KMS-11 (cell line): ENCODE measurements around the gene BPIFB6.

ENCODE experiments used
- H2AFZ ChIP-seq: fragments of 200-600 bp; sonication (generic); 2 replicates; pipeline ENCODE4 v1.6.1; 2016; ENCODE audit warnings: antibody characterized with exemption, mixed run types, low read depth
- H3K27ac ChIP-seq: fragments of 200-600 bp; sonication (generic); 2 replicates; pipeline ENCODE4 v1.6.1; 2016; ENCODE audit warnings: mild to moderate bottlenecking, mixed run types
- H3K27me3 ChIP-seq: fragments of 200-600 bp; sonication (generic); 2 replicates; pipeline ENCODE4 v1.6.1; 2017; ENCODE audit warnings: mild to moderate bottlenecking, low read depth, mixed run types, moderate library complexity; ENCODE audit not compliant: insufficient read depth
- H3K36me3 ChIP-seq: fragments of 200-600 bp; sonication (generic); 2 replicates; pipeline ENCODE4 v1.6.1; 2017; ENCODE audit warnings: mild to moderate bottlenecking, mixed run types; ENCODE audit not compliant: insufficient read depth
- H3K4me1 ChIP-seq: fragments of 200-600 bp; sonication (generic); 2 replicates; pipeline ENCODE4 v1.6.1; 2016; ENCODE audit warnings: mild to moderate bottlenecking, low read depth, mixed run types; ENCODE audit not compliant: poor library complexity, severe bottlenecking
- H3K4me2 ChIP-seq: fragments of 200-600 bp; sonication (generic); 2 replicates; pipeline ENCODE4 v1.7.0; 2016; ENCODE audit warnings: mild to moderate bottlenecking, mixed run types
- H3K4me3 ChIP-seq: fragments of 200-600 bp; sonication (generic); IDR thresholded peaks from 2 replicates; pipeline ENCODE4 v1.6.1; 2017; ENCODE audit warnings: low read depth, low read length, mixed read lengths; ENCODE audit not compliant: insufficient read depth
- H3K79me2 ChIP-seq: fragments of 200-600 bp; sonication (generic); 2 replicates; pipeline ENCODE4 v1.6.1; 2016; ENCODE audit warnings: low read depth, mixed run types; ENCODE audit not compliant: insufficient read depth
- H3K9ac ChIP-seq: fragments of 200-600 bp; sonication (generic); 2 replicates; pipeline ENCODE4 v1.6.1; 2016; ENCODE audit warnings: mild to moderate bottlenecking, mixed run types
- H4K20me1 ChIP-seq: fragments of 200-600 bp; sonication (generic); 2 replicates; pipeline ENCODE4 v1.6.1; 2016; ENCODE audit warnings: mild to moderate bottlenecking, mixed run types; ENCODE audit not compliant: insufficient read depth
- TF ChIP-seq, protein P1 (sequence below): fragments of 200-600 bp; sonication (generic); conservative IDR thresholded peaks from 2 replicates; pipeline ENCODE4 v1.6.1; 2017; ENCODE audit warnings: low read depth, mild to moderate bottlenecking, antibody characterized with exemption, low read length, moderate library complexity, mixed read lengths

Gene BPIFB6

DNA sequence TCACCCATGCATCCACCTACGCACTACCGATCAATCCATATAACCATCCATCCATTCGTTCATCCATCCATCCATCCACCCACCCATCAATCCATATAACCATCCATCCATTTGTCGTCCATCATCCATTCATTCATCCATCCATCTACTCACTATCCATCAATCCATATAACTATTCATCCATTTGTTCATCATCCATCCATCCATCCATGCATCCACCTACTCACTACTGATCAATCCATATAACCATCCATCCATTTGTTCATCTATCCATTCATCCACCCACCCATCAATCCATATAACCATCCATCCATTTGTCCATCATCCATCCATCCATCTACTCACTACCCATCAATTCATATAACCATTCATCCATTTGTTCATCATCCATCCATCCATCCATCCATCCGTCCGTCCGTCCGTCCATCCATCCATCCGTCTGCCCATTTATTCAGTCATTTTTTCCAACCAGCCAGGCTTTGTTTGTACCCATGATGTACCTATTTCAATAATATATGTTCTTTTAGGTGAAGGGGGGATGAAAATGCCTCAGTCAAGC, 6.1 kb upstream of the BPIFB6 start:
- Histone ChIP-seq H3K27ac (no peak overlapping the region), H4K20me1 (no peaks in the 10 kb centered on the region), H3K79me2 (no peaks in the 10 kb centered on the region), H3K4me1 (no peaks in the 10 kb centered on the region), H3K36me3 (no peaks in the 10 kb centered on the region), H3K4me2 (no peak overlapping the region), H3K9ac (no peak overlapping the region), H3K27me3 (peaks cover 17% of the 10 kb centered on the region), H3K4me3 (no peak overlapping the region), H2AFZ (no peak overlapping the region)
- TF ChIP-seq, protein P1, sequence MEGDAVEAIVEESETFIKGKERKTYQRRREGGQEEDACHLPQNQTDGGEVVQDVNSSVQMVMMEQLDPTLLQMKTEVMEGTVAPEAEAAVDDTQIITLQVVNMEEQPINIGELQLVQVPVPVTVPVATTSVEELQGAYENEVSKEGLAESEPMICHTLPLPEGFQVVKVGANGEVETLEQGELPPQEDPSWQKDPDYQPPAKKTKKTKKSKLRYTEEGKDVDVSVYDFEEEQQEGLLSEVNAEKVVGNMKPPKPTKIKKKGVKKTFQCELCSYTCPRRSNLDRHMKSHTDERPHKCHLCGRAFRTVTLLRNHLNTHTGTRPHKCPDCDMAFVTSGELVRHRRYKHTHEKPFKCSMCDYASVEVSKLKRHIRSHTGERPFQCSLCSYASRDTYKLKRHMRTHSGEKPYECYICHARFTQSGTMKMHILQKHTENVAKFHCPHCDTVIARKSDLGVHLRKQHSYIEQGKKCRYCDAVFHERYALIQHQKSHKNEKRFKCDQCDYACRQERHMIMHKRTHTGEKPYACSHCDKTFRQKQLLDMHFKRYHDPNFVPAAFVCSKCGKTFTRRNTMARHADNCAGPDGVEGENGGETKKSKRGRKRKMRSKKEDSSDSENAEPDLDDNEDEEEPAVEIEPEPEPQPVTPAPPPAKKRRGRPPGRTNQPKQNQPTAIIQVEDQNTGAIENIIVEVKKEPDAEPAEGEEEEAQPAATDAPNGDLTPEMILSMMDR = no peak

DNA sequence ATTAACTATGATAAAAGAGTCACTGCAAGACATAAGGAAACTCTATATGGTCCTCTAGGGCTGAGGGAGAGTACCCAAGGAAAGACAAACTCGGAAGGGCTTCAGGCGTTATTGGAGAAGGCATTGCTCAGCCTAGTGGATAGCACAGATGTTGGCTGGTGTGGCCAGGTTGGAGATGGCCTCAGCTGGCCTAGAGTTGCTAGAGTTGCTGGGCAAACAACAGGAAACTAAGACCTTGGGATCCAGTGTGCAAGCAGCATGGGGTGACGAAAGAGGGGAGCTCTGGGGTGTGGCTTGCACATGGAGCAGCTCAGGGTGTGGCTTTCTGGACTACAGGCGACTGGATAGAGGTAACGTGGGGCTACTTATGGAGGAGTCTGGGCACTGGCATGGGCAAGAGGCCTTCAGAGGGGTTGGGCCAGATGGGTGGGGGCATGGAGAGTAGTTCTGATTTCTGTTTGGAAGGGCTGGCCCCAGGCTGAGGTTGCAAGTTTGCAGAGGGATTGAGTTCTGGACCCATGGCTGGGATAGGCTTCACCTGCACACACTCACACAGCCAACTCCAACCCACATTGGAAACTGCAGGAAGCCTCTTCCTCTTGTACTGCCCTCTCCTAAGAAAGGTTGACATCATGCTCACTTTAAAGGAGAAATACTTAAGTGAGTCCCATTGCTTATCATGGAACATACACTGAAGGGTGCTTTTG, 5.2 kb upstream of the BPIFB6 start:
- H3K36me3 ChIP-seq = no peaks in the 10 kb centered on the region
- no peaks in the 10 kb centered on the region for H3K79me2 ChIP-seq
- H4K20me1 ChIP-seq = no peaks in the 10 kb centered on the region
- H3K4me1 ChIP-seq = no peaks in the 10 kb centered on the region
- H3K27ac ChIP-seq = no peak overlapping the region
- H3K4me3 ChIP-seq = no peak overlapping the region
- H3K9ac ChIP-seq = no peak overlapping the region
- H2AFZ ChIP-seq = no peak overlapping the region
- H3K27me3 ChIP-seq = peaks cover 23% of the 10 kb centered on the region
- H3K4me2 ChIP-seq = no peak overlapping the region
- TF ChIP-seq, protein P1 = no peak

DNA sequence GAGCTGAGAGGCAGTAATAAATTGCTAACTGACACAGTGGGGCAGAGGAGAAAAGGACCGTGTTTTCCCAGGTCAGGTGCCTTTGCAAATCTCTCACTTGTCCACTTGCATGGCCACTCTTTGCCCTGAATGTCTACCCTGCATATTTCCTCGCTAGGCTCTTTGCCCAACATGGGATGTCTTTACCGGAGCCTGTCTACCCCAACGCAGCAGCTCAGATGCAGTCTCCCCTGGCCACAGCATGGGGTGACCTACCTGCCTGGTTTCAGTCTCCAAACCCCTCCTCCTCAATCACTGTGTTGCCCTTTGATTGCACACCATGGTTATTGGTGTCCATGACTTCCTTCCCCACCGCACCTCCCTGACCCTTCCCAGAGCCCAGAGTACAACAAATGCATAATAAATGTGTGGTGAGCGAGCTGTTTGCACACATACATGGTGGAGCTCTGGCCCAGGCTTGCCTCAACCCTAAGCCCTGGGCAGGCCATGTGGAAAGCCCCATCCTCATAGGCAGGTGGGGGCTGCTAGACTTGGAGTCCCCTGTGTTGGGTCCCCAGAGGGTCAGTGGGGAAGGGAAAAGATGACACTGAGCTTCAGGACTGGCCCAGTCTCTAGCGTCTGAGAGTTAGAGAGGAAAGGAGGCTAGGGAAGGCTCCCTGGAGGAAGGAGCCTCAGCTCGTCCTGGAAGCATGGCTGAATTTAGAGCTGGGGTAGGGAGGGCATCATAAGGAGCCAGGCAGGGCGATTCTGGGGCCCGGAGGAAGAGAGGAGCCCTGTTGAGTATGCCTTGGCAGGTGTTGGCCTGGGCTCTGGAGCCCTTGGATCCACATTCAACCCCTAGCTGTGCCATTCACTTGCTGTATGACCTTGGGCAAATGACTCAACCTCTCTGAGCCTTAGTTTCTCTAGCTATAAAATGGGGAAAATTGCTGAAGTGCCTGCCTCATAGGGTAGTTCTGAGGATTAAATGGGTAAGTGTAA, 4.4 kb upstream of the BPIFB6 start:
- Histone ChIP-seq H2AFZ (no peak overlapping the region), H3K27me3 (peaks cover 23% of the 10 kb centered on the region), H3K9ac (no peak overlapping the region), H3K36me3 (no peaks in the 10 kb centered on the region), H3K79me2 (no peaks in the 10 kb centered on the region), H4K20me1 (no peaks in the 10 kb centered on the region), H3K4me2 (no peak overlapping the region), H3K4me1 (no peaks in the 10 kb centered on the region), H3K4me3 (no peak overlapping the region), H3K27ac (no peak overlapping the region)
- TF ChIP-seq, protein P1 = no peak

DNA sequence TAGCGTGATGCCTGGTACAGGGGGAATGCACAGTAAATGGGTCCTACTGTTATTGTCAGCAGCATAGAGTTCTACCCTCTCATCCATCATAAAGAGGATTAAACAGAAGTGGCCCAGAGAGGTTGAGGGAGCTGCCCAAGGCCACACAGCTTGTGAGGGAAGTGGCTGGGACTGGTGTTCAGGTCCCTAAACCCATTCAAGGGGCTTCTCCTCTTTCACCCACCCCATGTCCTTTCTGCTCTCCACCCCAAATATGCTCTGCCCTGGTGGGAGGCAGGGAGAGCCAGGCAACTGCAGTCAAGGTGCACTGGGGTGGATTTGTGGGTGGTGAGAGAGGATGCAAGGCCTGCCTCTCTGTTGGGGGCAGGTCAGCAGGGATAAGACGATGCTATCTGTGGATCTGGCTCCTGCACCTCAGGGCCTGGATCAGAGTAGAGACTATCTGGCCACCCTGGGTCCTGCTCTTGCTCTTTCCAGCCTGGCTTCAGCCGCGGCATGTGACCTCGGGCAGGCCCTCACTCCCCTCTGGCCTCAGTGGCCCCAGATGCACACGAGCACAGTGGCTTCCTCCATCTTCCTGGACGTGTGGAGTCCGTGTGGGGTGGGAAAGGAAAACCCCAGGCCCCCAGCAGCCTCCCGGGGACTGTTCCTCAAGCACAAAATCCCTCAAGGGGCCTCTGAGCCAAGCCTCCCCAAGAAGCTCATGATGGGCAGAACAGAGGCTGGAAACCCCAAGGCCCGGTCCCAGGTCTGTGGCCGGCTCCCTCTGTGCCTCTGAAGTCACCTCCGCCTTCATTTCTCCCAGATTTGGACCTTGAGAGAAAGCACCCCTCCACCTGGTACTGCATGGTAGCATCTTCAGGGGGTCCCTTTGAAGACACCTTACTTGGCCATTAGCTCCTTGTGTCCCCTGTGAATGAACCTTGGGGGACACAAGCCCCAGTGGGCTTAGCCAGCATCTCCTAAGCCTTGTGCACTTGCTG, 3.4 kb upstream of the BPIFB6 start:
- peaks cover 25% of the 10 kb centered on the region for H3K27me3 ChIP-seq
- H2AFZ ChIP-seq = no peak overlapping the region
- H3K36me3 ChIP-seq = no peaks in the 10 kb centered on the region
- H3K27ac ChIP-seq = no peak overlapping the region
- TF ChIP-seq, protein P1 = no peak
- no peaks in the 10 kb centered on the region for H4K20me1 ChIP-seq
- H3K4me2 ChIP-seq = no peak overlapping the region
- H3K79me2 ChIP-seq = no peaks in the 10 kb centered on the region
- H3K4me1 ChIP-seq = no peaks in the 10 kb centered on the region
- no peak overlapping the region for H3K4me3 ChIP-seq
- H3K9ac ChIP-seq = no peak overlapping the region
